Right lobe of liver (tissue), 6 donors: Measurements from ENCODE around the gene NTM. TPM values are rescaled to one million over a fixed set of nuclear protein-coding genes. Genes with fewer than 3 reads are reported as not detected.

Source experiments
- ATAC-seq, 4 donors: fragments of 200-7000 bp; cut with Tn5 transposase; one replicate each; pipeline ENCODE4 v1.9.1; 2020; ENCODE audit warnings: mild to moderate bottlenecking in 4 of 4, moderate library complexity in 4 of 4
- DNase-seq, 3 donors: peaks; one replicate each; pipeline ENCODE4 v3.0.0-alpha.2; 2020
- H3K27ac ChIP-seq, 3 donors: fragments of 200-600 bp; one replicate each; pipeline ENCODE4 v1.8.0; 2022
- H3K27me3 ChIP-seq, 2 donors: fragments of 200-600 bp; one replicate each; pipeline ENCODE4 v1.8.0; 2022
- H3K36me3 ChIP-seq, 4 donors: fragments of 200-600 bp; sonication (generic) in 1 of 4; one replicate each; pipeline versions ENCODE4 v1.5.1 to v1.8.0; 2017 to 2022; ENCODE audit warnings: control low read depth in 1 of 4
- H3K4me1 ChIP-seq, 4 donors: fragments of 200-600 bp; sonication (generic) in 1 of 4; one replicate each; pipeline versions ENCODE4 v1.5.1 to v1.8.0; 2017 to 2022; ENCODE audit warnings: control low read depth in 1 of 4
- H3K4me3 ChIP-seq, 3 donors: fragments of 200-600 bp; one replicate each; pipeline ENCODE4 v1.8.0; 2022
- H3K9me3 ChIP-seq, 4 donors: fragments of 200-600 bp; sonication (generic) in 1 of 4; one replicate each; pipeline versions ENCODE4 v1.5.1 to v1.8.0; 2017 to 2022; ENCODE audit warnings: control low read depth in 1 of 4
- CTCF ChIP-seq, 4 donors: fragments of 200-600 bp in 3 of 4; fragments of 450-650 bp in 1 of 4; IDR thresholded peaks; one replicate each; pipeline versions ENCODE4 v1.5.1 to v1.8.0; 2016 to 2022; ENCODE audit warnings: antibody characterized with exemption in 4 of 4, mild to moderate bottlenecking in 2 of 4
- POLR2A ChIP-seq: fragments of 450-650 bp; IDR thresholded peaks from one replicate; pipeline ENCODE4 v1.6.1; 2017; ENCODE audit warnings: antibody characterized with exemption, mild to moderate bottlenecking
- WGBS: methylation state at CpG from one replicate; pipeline ENCODE4 v1.1.6; 2018; ENCODE audit warnings: low coverage, low lambda C conversion rate; ENCODE audit not compliant: insufficient coverage; ENCODE audit errors: missing lambda C conversion rate; 5-methylcytosine and 5-hydroxymethylcytosine counted together
- intact Hi-C, 2 donors: fragments of 100-400 bp; cut with DNase I; formaldehyde crosslinking; loops; one replicate each; pipeline versions ENCODE4 v1.11.2 to v1.14.1; 2022
- total RNA-seq, 6 experiments: library from RNA; depleted of rRNA in 2 of 6; stranded (reverse); fragments of >200 nt in 2 of 6; fragmentation: NEBNext Ultra II Directional in 3 of 6; extraction: Animal tissue kit (Norgen Biotek cat#: 25700) in 3 of 6; gene quantifications; one replicate each; pipeline versions ENCODE4 v1.1.0 to v1.2.4, GENCODE V29; 2016 to 2023
- donor health status: DM: no; HTN: yes; CAD: no.
- donor health status: DM: no; HTN: no; CAD: no.
- donor health status: DM: no; HTN: no; CAD: no.
- donor health status: DM: no; HTN: yes; CAD: no.
- donor health status: DM: no; HTN: yes; CAD: no.

The NTM gene
- total RNA-seq, 6 experiments from 2014 or later = 0.35 TPM; not detected in 5

GRCh38 chr11:131486100-131486499 lies 115.7 kb downstream of the NTM start:
- H3K4me1 ChIP-seq = peaks cover 0 to 3% (median 0%) of the 10 kb centered on the region in 4 donors
- no peaks in the 10 kb centered on the region for H3K27me3 ChIP-seq
- intact Hi-C loops = no loop called here
- no peaks in the 10 kb centered on the region for H3K9me3 ChIP-seq
- H3K27ac ChIP-seq = no peak overlapping the region
- no peak for TF ChIP-seq POLR2A
- TF ChIP-seq CTCF (IDR thresholded peaks at IDR 0.05) = no peak
- no peak overlapping the region for H3K4me3 ChIP-seq
- ATAC-seq (no peak), DNase-seq (no peak)
- no peaks in the 10 kb centered on the region for H3K36me3 ChIP-seq
- WGBS = 31% methylated on average over 3 of the region's 3 CpGs

GRCh38 chr11:131486937-131487635 lies 116.7 kb downstream of the NTM start:
- Histone ChIP-seq H3K4me1 (peaks cover 0 to 3% (median 0%) of the 10 kb centered on the region in 4 donors), H3K27ac (no peak overlapping the region), H3K36me3 (no peaks in the 10 kb centered on the region), H3K9me3 (no peaks in the 10 kb centered on the region), H3K4me3 (no peak overlapping the region), H3K27me3 (no peaks in the 10 kb centered on the region)
- 58% methylated on average over 2 of the region's 2 CpGs for WGBS
- no peak for ATAC-seq
- DNase-seq = no peak
- no peak for TF ChIP-seq POLR2A
- TF ChIP-seq CTCF (IDR thresholded peaks at IDR 0.05) = no peak
- intact Hi-C loops = no loop called here

GRCh38 chr11:131488238-131488637 lies 117.8 kb downstream of the NTM start:
- TF ChIP-seq CTCF (IDR thresholded peaks at IDR 0.05) = no peak
- no peak for TF ChIP-seq POLR2A
- ATAC-seq (peak in 2 of 4 donors; percentile 58 to 77), DNase-seq (peak in 1 of 3 donors; percentile 64)
- H3K36me3 ChIP-seq = no peaks in the 10 kb centered on the region
- no peak overlapping the region for H3K27ac ChIP-seq
- H3K27me3 ChIP-seq = no peaks in the 10 kb centered on the region
- H3K4me1 ChIP-seq = peaks cover 0 to 3% (median 0%) of the 10 kb centered on the region in 4 donors
- no peaks in the 10 kb centered on the region for H3K9me3 ChIP-seq
- intact Hi-C loops = no loop called here
- H3K4me3 ChIP-seq = no peak overlapping the region
- WGBS = 34% methylated on average over 4 of the region's 4 CpGs

- 53% methylated on average over 4 of the region's 4 CpGs for WGBS
- intact Hi-C loops = no loop called here
- no peak for ATAC-seq
Observed at GRCh38 chr11:131491503-131491902, 121.1 kb downstream of the NTM start.

More at GRCh38 chr11:131491503-131491902, 121.1 kb downstream of the NTM start:
- peaks cover 0 to 3% (median 0%) of the 10 kb centered on the region in 4 donors for H3K4me1 ChIP-seq
- DNase-seq = no peak
- no peak overlapping the region for H3K4me3 ChIP-seq
- no peak for TF ChIP-seq POLR2A
- no peak for TF ChIP-seq CTCF (IDR thresholded peaks at IDR 0.05)
- no peaks in the 10 kb centered on the region for H3K36me3 ChIP-seq
- no peaks in the 10 kb centered on the region for H3K27me3 ChIP-seq
- H3K9me3 ChIP-seq = no peaks in the 10 kb centered on the region
- no peak overlapping the region for H3K27ac ChIP-seq
